Measurements from ENCODE around the gene PCSK5.
"Not testable (repeated sequence)": the region's sequence is repeated elsewhere in the genome, so short reads cannot be mapped to it uniquely, and the experiment has no call there.

PCSK5 gene

GRCh38 chr9:76007935-76008334, 117.5 kb downstream of the PCSK5 start:
- no peak for DNase-seq (ENCODE audit: low read depth)

GRCh38 chr9:76013809-76014208, 123.3 kb downstream of the PCSK5 start:
- no peak for DNase-seq (ENCODE audit: low read depth)

GRCh38 chr9:76018235-76018634, 127.8 kb downstream of the PCSK5 start:
- DNase-seq (ENCODE audit: low read depth): no peak

- no peak for DNase-seq (ENCODE audit: low read depth)
Measured at GRCh38 chr9:76018761-76019160, 128.3 kb downstream of the PCSK5 start.

- no peak for DNase-seq (ENCODE audit: low read depth)
Measured at GRCh38 chr9:76020652-76021051, 130.2 kb downstream of the PCSK5 start.

GRCh38 chr9:76022317-76022716, 131.8 kb downstream of the PCSK5 start:
- no peak for DNase-seq (ENCODE audit: low read depth)

GRCh38 chr9:76023715-76024195, 133.3 kb downstream of the PCSK5 start:
- DNase-seq (ENCODE audit: low read depth): no peak

GRCh38 chr9:76025286-76025685, 134.8 kb downstream of the PCSK5 start:
- no peak for DNase-seq (ENCODE audit: low read depth)

- DNase-seq (ENCODE audit: low read depth): no peak
Measured at GRCh38 chr9:76026796-76027195, 136.3 kb downstream of the PCSK5 start.

- no peak for DNase-seq (ENCODE audit: low read depth)
Measured at GRCh38 chr9:76027416-76027815, 136.9 kb downstream of the PCSK5 start.

GRCh38 chr9:76027861-76028260, 137.4 kb downstream of the PCSK5 start:
- no peak for DNase-seq (ENCODE audit: low read depth)

GRCh38 chr9:76032038-76032796, 141.7 kb downstream of the PCSK5 start:
- no peak for DNase-seq (ENCODE audit: low read depth)

- no peak for DNase-seq (ENCODE audit: low read depth)
Measured at GRCh38 chr9:76032797-76033373, 142.4 kb downstream of the PCSK5 start.

- no peak for DNase-seq (ENCODE audit: low read depth)
Measured at GRCh38 chr9:76034049-76034448, 143.6 kb downstream of the PCSK5 start.

- no peak for DNase-seq (ENCODE audit: low read depth)
Measured at GRCh38 chr9:76036762-76037161, 146.3 kb downstream of the PCSK5 start.

GRCh38 chr9:76037587-76038225, 147.2 kb downstream of the PCSK5 start:
- DNase-seq (ENCODE audit: low read depth): no peak

- no peak for DNase-seq (ENCODE audit: low read depth)
Measured at GRCh38 chr9:76038431-76038830, 148.0 kb downstream of the PCSK5 start.

- DNase-seq (ENCODE audit: low read depth): no peak
Measured at GRCh38 chr9:76044266-76044819, 153.9 kb downstream of the PCSK5 start.

GRCh38 chr9:76045221-76045620, 154.7 kb downstream of the PCSK5 start:
- DNase-seq (ENCODE audit: low read depth): no peak

GRCh38 chr9:76049341-76049740, 158.9 kb downstream of the PCSK5 start:
- DNase-seq (ENCODE audit: low read depth): no peak

GRCh38 chr9:76067696-76068095, 177.2 kb downstream of the PCSK5 start:
- DNase-seq (ENCODE audit: low read depth): no peak

GRCh38 chr9:76077537-76077936, 187.1 kb downstream of the PCSK5 start:
- DNase-seq (ENCODE audit: low read depth): no peak

- not testable (repeated sequence) for DNase-seq (ENCODE audit: low read depth)
Measured at GRCh38 chr9:76081281-76081680, 190.8 kb downstream of the PCSK5 start.
